SU-DHL-6 (cell line): Measurements from ENCODE around the gene SLC9C1.

Source experiments
- H2AFZ ChIP-seq: fragments of 200-600 bp; sonication (generic); 2 replicates; pipeline ENCODE4 v1.6.1; 2014; ENCODE audit warnings: low read depth, mild to moderate bottlenecking, moderate library complexity, mixed read lengths, antibody characterized with exemption, low read length; ENCODE audit not compliant: severe bottlenecking
- H3F3A ChIP-seq: fragments of 200-600 bp; shearing (Covaris generic); 2 replicates; pipeline ENCODE4 v1.6.0; 2016; ENCODE audit warnings: antibody characterized with exemption, mild to moderate bottlenecking; ENCODE audit not compliant: insufficient read depth
- H3K27ac ChIP-seq: fragments of 200-600 bp; sonication (generic); 2 replicates; pipeline ENCODE4 v1.5.1; 2016; ENCODE audit warnings: low read depth, mild to moderate bottlenecking, low read length, moderate library complexity, mixed read lengths
- H3K27me3 ChIP-seq: fragments of 200-600 bp; sonication (generic), shearing (Covaris generic); 2 replicates; pipeline ENCODE4 v1.6.0; 2014; ENCODE audit warnings: mild to moderate bottlenecking, low read length
- H3K36me3 ChIP-seq: fragments of 200-600 bp; sonication (generic); 2 replicates; pipeline ENCODE4 v1.6.1; 2014; ENCODE audit warnings: mild to moderate bottlenecking, low read length, mixed read lengths
- H3K4me2 ChIP-seq: fragments of 300-600, 200-600 bp; shearing (Covaris generic), sonication (generic); 2 replicates; pipeline ENCODE4 v1.6.0; 2014; ENCODE audit warnings: low read length, low read depth, mild to moderate bottlenecking; ENCODE audit not compliant: poor library complexity, severe bottlenecking
- H3K4me3 ChIP-seq: fragments of 200-600 bp; sonication (generic); 2 replicates; pipeline ENCODE4 v1.5.1; 2014; ENCODE audit warnings: antibody characterized with exemption, low read length, mild to moderate bottlenecking, mixed read lengths; ENCODE audit not compliant: insufficient read depth, poor library complexity, severe bottlenecking
- H3K79me2 ChIP-seq: fragments of 200-600 bp; sonication (generic); 2 replicates; pipeline ENCODE4 v1.6.1; 2014; ENCODE audit warnings: mild to moderate bottlenecking, low read length, moderate library complexity; ENCODE audit not compliant: insufficient read depth
- H3K9ac ChIP-seq: fragments of 200-600 bp; sonication (generic); 2 replicates; pipeline ENCODE4 v1.7.0; 2014; ENCODE audit warnings: mild to moderate bottlenecking, low read length
- H3K9me2 ChIP-seq: fragments of 200-600 bp; sonication (generic); replicated peaks from 2 replicates; pipeline ENCODE4 v1.6.1; 2014; ENCODE audit warnings: low read length; ENCODE audit not compliant: insufficient read depth
- H3K9me3 ChIP-seq: fragments of 200-600 bp; sonication (generic); 2 replicates; pipeline ENCODE4 v1.6.1; 2014; ENCODE audit warnings: low read length, mixed read lengths; ENCODE audit not compliant: insufficient read depth
- H4K20me1 ChIP-seq: fragments of 200-600 bp; sonication (generic); 2 replicates; pipeline ENCODE4 v1.6.1; 2014; ENCODE audit warnings: low read depth, mild to moderate bottlenecking, antibody characterized with exemption, low read length, moderate library complexity, mixed read lengths
- EZH2phosphoT487 ChIP-seq: fragments of 200-600 bp; sonication (generic), shearing (Covaris generic); conservative IDR thresholded peaks from 2 replicates; pipeline ENCODE4 v1.6.1; 2018; ENCODE audit warnings: mild to moderate bottlenecking, antibody characterized with exemption, low read length, moderate library complexity, mixed read lengths
- TF ChIP-seq, protein P1 (sequence below): fragments of 200-600 bp; sonication (generic); IDR thresholded peaks from one replicate; pipeline ENCODE4 v1.5.1; 2017; ENCODE audit warnings: antibody characterized with exemption, mild to moderate bottlenecking, low read length, moderate library complexity; ENCODE audit not compliant: insufficient read depth, poor library complexity, severe bottlenecking

Gene SLC9C1

DNA sequence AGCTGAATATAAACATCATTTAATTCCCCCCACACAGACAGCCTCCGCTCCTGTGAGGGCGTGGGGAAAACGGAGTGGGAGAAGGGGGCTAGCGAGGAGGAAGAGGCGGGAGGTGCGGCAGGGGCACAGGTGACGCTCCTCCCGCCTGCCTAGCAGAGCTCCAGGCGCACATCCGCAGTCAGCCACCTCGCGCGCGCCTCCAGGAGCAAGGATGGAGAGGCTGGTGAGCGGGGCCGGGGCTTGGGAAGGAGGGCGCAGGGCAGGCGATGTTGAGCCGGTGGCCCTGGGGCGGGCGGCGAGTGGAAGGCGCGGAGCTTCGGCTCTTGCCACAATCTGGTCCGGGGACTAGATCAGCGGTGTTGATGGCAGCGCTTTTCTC lies 39.0 kb upstream of the SLC9C1 start, which contains the start of gene CD200:
Gene CD200 (plus strand): TSS at position 155 of the 379 bp plus-strand sequence. CDS start 57 bp downstream, at position 212.
- peak within 1 kb of the TSS; percentile 65 for H2AFZ ChIP-seq
- no peak within 1 kb of the TSS for H3K27ac ChIP-seq
- no peak within 1 kb of the TSS for H3K4me3 ChIP-seq
- no peaks in the 10 kb centered on the region for H3K79me2 ChIP-seq
- TF ChIP-seq EZH2phosphoT487: no peak
- H4K20me1 ChIP-seq: no peaks in the 10 kb centered on the region
- no peaks in the 10 kb centered on the region for H3K27me3 ChIP-seq
- no peaks in the 10 kb centered on the region for H3K9me2 ChIP-seq
- no peaks in the 10 kb centered on the region for H3K36me3 ChIP-seq
- H3K4me2 ChIP-seq: peak within 1 kb of the TSS; percentile 50
- no peaks in the 10 kb centered on the region for H3F3A ChIP-seq
- H3K9me3 ChIP-seq: no peaks in the 10 kb centered on the region
- no peak within 1 kb of the TSS for H3K9ac ChIP-seq

DNA sequence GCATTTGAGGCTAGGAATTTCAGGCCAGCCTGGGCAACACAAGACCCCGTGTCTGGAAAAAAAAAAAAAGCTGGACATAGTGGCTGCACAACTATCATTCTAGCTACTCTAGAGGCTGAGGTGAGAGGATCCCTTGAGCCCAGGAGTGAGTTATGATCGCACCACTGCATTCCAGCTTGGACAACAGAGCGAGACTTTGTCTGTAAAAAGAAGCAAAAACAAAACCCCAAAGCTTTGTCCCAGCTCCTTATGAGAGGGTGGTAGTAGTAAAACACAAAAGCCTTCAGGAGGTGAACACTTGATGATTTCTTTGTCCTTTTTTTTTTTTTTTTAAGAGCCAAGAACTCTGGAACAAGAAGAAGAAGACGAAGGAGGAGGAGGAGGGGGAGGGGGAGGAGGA lies 37.8 kb upstream of the SLC9C1 start:
- no peak overlapping the region for H3K27ac ChIP-seq
- H3K9ac ChIP-seq: no peak overlapping the region
- H2AFZ ChIP-seq: no peak overlapping the region
- H3K9me3 ChIP-seq: no peaks in the 10 kb centered on the region
- H3K27me3 ChIP-seq: no peaks in the 10 kb centered on the region
- no peaks in the 10 kb centered on the region for H4K20me1 ChIP-seq
- H3K36me3 ChIP-seq: no peaks in the 10 kb centered on the region
- TF ChIP-seq, protein P1, sequence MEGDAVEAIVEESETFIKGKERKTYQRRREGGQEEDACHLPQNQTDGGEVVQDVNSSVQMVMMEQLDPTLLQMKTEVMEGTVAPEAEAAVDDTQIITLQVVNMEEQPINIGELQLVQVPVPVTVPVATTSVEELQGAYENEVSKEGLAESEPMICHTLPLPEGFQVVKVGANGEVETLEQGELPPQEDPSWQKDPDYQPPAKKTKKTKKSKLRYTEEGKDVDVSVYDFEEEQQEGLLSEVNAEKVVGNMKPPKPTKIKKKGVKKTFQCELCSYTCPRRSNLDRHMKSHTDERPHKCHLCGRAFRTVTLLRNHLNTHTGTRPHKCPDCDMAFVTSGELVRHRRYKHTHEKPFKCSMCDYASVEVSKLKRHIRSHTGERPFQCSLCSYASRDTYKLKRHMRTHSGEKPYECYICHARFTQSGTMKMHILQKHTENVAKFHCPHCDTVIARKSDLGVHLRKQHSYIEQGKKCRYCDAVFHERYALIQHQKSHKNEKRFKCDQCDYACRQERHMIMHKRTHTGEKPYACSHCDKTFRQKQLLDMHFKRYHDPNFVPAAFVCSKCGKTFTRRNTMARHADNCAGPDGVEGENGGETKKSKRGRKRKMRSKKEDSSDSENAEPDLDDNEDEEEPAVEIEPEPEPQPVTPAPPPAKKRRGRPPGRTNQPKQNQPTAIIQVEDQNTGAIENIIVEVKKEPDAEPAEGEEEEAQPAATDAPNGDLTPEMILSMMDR: no peak
- no peak for TF ChIP-seq EZH2phosphoT487
- H3K79me2 ChIP-seq: no peaks in the 10 kb centered on the region
- H3K9me2 ChIP-seq: no peaks in the 10 kb centered on the region
- H3K4me2 ChIP-seq: no peak overlapping the region
- H3F3A ChIP-seq: no peaks in the 10 kb centered on the region
- H3K4me3 ChIP-seq: no peak overlapping the region

DNA sequence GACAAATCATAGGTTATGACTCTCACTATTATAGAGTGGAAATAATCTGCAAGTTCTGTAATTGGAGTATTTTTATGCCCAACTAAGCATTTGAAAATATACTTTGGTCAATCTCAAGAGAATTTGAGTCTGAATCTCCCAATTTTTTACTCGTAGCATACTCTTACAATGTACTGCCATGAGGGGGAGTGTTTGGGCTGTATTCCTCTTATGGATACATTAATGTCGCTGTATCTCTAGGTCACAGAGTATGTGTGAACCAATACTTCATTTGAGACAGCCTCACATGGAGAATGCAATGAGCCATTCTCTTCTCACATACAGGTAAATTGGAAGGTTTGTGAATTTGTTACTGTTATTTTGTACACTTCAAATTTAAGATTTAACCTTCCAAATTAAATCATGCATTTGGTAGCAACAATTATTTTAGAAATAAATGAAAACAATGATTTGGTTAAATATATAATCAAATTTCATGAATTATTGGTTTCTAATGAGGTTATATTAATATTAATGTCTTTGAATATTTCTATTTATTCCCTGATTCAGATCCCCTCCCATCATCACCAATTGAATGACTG lies 33.4 kb upstream of the SLC9C1 start:
- H3K27me3 ChIP-seq: no peaks in the 10 kb centered on the region
- no peak overlapping the region for H3K4me3 ChIP-seq
- no peak overlapping the region for H3K27ac ChIP-seq
- H3K79me2 ChIP-seq: no peaks in the 10 kb centered on the region
- no peaks in the 10 kb centered on the region for H3K9me3 ChIP-seq
- H3K9ac ChIP-seq: no peak overlapping the region
- no peak overlapping the region for H2AFZ ChIP-seq
- H3F3A ChIP-seq: no peaks in the 10 kb centered on the region
- no peaks in the 10 kb centered on the region for H3K36me3 ChIP-seq
- TF ChIP-seq EZH2phosphoT487: no peak
- TF ChIP-seq, protein P1: peak; percentile 50
- no peak overlapping the region for H3K4me2 ChIP-seq
- H3K9me2 ChIP-seq: no peaks in the 10 kb centered on the region
- no peaks in the 10 kb centered on the region for H4K20me1 ChIP-seq

DNA sequence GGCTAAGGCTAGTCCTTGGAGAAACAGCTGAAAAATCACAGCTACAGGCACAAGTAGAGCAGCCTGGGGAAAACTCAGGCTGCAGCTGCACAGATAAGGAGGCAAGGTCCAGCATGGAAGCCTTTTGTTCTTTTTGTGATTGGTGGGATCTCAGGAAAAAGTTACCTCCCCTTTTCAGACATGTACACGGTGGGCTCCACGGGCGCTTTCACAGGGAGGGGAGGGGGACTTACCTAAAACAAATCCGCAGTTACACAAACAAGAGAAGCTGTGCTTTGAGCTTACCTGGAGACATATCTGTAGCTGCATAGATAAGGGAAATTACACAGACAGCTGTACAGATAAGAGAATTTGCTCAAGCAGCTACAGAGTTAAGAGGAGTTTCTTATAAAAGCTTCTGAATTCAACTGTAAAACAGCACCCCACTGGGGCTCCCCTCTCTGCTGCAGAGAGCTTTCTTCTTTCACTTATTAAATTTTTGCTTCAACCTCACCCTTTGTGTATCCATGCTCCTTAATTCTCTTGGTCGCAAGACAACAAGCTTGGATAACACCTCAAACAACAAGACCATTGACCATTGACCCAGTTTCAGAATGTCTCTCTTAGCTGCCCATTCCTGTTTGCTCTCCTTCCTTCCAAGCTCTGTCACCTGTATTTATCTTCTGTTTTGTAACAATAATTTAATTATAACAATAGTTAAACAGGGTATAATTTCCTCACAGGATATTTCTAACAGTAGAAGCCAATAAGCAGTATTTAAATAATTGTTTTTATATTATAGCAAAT lies 28.0 kb upstream of the SLC9C1 start:
- Histone ChIP-seq H3K9me2 (no peaks in the 10 kb centered on the region), H3K4me2 (no peak overlapping the region), H3K9me3 (no peaks in the 10 kb centered on the region), H2AFZ (no peak overlapping the region), H3F3A (no peaks in the 10 kb centered on the region), H4K20me1 (no peaks in the 10 kb centered on the region), H3K4me3 (no peak overlapping the region), H3K36me3 (peaks cover 1% of the 10 kb centered on the region; the same call in 1 of the 2 replicates), H3K27me3 (no peaks in the 10 kb centered on the region), H3K9ac (no peak overlapping the region), H3K79me2 (no peaks in the 10 kb centered on the region), H3K27ac (no peak overlapping the region)
- TF ChIP-seq EZH2phosphoT487: no peak
- TF ChIP-seq, protein P1: no peak
